PFSK-1 (cell line): ENCODE measurements around the gene CEACAM6.

ENCODE experiments used
- FOXP2 ChIP-seq: optimal IDR thresholded peaks from 2 replicates; pipeline ENCODE3; 2011; ENCODE audit warnings: borderline replicate concordance, control low read depth, inconsistent platforms; ENCODE audit not compliant: insufficient read depth; ENCODE audit errors: extremely low read length, extremely low read depth
- POLR2AphosphoS5 ChIP-seq: IDR thresholded peaks from 2 replicates; pipeline ENCODE4 v1.6.1; 2012; ENCODE audit warnings: low read depth, mild to moderate bottlenecking, control low read depth, low read length, moderate library complexity
- TAF1 ChIP-seq: IDR thresholded peaks from 2 replicates; pipeline ENCODE4 v1.6.1; 2012; ENCODE audit warnings: low read length, control low read depth, borderline replicate concordance; ENCODE audit not compliant: insufficient read depth
- TF ChIP-seq, protein P1 (sequence below), 2 experiments: IDR thresholded peaks; 2 replicates each; pipeline versions ENCODE4 v1.6.1 to v1.8.0; 2011 to 2012; ENCODE audit warnings: low read depth in 2 of 2, low read length in 2 of 2, control low read depth in 1 of 2, inconsistent platforms in 1 of 2, mild to moderate bottlenecking in 1 of 2, moderate library complexity in 1 of 2; ENCODE audit not compliant: insufficient read depth in 1 of 2

DNA sequence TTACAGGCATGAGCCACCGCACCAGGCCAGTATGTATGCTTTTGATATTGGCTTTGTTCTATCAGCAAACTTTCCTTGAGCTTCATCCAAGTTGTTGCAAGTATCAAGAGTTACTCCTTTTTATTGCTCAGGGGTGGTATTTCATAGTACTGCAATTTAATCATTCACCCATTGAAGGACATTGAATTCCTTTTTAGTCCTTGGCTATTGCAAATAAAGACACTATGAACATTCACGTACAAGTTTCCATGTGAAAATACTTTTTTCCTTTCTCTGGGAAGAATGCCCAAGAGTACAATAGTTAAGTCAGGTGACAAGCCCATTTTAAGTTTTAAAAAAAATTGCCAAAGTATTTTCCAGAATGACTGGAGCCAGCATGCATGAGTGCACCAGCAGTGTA lies 61.4 kb downstream of the CEACAM6 start:
- TF ChIP-seq TAF1 (no peak), POLR2AphosphoS5 (no peak), FOXP2 (no peak)
- TF ChIP-seq, protein P1, sequence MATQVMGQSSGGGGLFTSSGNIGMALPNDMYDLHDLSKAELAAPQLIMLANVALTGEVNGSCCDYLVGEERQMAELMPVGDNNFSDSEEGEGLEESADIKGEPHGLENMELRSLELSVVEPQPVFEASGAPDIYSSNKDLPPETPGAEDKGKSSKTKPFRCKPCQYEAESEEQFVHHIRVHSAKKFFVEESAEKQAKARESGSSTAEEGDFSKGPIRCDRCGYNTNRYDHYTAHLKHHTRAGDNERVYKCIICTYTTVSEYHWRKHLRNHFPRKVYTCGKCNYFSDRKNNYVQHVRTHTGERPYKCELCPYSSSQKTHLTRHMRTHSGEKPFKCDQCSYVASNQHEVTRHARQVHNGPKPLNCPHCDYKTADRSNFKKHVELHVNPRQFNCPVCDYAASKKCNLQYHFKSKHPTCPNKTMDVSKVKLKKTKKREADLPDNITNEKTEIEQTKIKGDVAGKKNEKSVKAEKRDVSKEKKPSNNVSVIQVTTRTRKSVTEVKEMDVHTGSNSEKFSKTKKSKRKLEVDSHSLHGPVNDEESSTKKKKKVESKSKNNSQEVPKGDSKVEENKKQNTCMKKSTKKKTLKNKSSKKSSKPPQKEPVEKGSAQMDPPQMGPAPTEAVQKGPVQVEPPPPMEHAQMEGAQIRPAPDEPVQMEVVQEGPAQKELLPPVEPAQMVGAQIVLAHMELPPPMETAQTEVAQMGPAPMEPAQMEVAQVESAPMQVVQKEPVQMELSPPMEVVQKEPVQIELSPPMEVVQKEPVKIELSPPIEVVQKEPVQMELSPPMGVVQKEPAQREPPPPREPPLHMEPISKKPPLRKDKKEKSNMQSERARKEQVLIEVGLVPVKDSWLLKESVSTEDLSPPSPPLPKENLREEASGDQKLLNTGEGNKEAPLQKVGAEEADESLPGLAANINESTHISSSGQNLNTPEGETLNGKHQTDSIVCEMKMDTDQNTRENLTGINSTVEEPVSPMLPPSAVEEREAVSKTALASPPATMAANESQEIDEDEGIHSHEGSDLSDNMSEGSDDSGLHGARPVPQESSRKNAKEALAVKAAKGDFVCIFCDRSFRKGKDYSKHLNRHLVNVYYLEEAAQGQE (IDR thresholded peaks at IDR 0.05; ENCODE audit: insufficient read depth in 1 of 2, low read depth in 2 of 2, low read length in 2 of 2), result no peak
